HG02884 (cell line): Measurements from ENCODE around the gene MAP2K5.

Experiments
- ATAC-seq: cut with Tn5 transposase; IDR thresholded peaks from one replicate; pipeline ENCODE4 v1.9.1; 2021; ENCODE audit warnings: mild to moderate bottlenecking, moderate library complexity; ENCODE audit not compliant: unreplicated experiment

MAP2K5 gene

DNA sequence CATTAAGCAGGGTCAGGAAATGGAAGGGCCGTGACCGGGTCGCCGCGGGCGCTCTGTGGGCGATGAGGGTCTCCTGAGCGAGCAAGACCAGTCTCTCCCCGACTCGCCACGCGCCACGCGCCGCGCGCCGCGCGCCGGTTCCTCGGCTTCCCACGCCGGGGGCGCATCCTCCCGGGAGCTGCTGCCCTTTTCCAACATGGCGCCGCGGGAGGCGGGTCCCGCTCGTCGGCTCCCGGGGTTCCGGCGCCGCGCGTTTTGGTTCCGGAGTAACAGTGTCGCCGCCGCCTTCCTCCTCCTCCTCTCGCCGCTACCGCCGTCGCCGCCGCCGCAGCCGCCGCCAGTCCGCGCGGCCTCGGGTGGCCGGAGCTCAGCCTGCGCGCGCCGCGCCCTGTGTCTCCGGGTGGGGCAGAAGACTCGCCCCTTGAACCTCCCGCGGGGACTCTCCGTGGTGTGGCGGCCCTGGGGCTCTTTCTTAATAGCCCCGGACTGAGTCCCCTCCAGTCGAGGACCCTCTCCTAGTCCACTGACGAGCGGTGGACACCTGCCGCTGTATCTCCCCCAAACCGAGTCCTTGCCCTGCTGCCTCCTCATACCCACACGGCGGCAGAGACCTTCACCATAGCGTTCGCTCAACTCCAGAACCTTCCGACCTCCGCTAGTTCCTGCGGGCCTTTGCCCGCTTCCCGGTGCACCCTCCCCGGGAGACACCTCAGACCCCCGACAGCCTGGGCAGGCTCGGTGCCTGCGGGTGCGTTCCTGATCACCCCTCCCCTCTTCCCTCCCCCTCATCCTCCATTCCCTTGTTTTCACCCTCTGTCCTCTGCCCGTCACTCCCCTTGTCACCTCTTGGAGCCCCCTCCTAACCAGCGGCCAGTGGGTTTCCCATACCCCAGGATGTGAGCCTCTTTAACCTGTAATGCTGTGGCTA, at the start of gene MAP2K5:
Gene MAP2K5, plus strand, starts transcription at position 284 of the 928 bp plus-strand sequence. Its CDS starts 633 bp downstream, at position 917.
- no peak for ATAC-seq

DNA sequence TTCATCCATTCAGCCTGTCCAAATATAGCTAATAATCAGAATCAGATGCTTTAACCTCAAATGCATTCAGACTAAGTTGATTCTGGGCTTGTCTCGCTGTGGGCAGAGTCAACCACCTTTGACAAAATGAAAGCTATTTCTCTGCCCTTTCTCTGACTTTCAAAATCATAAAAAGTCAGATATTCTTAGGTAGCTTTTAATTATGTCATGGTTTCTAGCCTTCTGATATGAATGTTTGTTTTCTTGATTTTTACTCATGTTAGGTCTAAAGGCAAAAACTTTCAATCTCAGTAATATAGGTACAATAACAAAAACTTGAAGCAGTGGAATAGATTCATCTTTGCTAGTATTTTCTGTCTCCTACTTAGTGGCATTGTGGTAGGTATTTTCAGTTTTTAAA, 46.9 kb upstream of the MAP2K5 start:
- no peak for ATAC-seq

DNA sequence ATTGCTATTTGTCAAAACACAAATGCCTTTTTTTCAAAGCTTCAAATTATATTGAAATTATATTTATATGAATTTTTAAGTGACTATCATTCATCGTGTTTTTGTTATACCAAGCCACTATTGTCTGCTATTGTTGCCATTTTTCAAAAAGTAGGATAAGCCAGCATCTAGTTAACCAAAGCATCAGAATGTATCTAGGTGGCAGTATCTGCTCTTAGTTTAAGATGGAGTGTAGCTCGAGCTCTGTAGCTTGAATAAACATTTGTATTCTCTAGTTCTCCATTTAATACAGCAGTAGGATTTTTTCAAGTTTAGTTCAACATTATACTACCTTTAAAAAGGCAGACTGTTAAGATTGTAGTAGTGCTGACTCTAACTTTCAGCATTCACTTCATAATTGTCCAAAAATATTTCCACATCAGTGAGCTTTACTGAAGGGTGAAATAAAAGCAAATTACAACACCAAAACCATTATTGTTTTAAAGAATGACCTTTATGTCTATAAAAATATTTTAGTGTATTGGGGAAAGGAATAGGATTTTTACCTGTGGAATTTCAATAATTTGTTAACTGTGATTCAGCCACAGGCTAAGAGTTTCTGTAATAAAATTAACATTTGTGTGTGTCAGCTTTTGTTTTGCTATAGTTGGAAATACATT, 41.2 kb upstream of the MAP2K5 start:
- no peak for ATAC-seq

DNA sequence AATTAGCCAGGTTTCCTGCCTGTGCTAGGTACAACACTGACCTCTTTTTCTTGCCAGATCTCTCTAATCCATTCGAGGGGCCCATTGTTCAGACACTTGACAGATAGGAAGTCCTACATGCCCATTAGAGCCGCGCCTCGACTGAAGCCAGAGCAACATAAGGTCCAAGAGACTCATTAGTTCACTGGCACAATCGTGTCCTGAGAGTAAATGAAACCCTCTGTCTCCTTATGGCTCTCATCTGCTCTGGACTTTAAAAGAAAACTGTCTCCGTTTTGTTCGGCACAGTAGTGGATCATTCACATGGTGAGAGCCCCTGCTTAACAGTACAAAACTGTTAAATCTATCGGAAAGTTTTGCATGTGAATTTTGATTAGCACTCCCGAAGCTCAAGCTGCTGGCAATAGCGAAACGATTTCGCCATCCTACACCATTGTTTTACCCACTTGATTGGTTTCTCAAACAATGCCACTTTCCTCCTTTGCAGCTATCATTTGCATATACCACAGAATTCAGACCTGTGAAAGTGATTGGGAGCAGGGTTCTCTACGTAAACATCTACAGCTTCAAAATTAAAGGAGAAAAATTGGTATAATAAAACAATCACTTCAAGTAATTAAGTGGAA, 40.6 kb upstream of the MAP2K5 start:
- ATAC-seq = no peak

DNA sequence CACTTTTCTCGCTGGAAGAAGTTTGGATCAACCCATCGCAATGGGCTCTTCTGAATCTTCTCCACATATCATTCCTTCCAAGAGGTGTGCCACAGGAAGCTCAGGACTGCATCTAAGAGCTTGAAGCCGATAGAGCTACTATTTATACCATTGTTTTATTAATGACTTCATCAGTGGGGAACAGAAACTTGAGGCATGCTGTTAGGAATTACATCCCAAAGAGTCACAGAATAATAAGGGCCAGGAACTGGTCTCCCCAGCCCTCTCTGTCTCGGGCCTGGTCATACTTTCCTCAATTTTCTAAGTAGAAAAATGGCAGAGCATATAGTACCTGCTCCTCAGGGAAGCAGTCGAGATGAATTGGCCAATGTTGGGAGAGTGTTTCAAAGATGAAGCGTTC, 38.4 kb upstream of the MAP2K5 start:
- no peak for ATAC-seq

DNA sequence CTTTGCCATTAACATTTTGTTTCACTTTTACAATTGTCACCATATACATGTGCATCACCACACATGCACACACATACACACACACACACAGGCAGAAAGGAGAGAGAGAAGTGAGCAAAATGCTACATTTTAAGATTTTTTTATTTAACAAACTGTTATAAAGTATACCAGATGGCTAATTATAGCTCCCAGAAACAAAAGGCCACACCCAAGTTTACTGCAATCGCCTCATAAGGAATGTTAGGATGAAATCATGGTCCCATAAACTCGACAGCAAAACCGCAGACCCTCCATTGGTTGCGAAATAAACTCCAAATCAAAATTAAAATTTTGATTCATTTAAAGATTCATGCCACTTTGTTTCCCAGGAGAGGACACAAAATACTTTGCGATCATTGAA, 37.7 kb upstream of the MAP2K5 start:
- no peak for ATAC-seq

DNA sequence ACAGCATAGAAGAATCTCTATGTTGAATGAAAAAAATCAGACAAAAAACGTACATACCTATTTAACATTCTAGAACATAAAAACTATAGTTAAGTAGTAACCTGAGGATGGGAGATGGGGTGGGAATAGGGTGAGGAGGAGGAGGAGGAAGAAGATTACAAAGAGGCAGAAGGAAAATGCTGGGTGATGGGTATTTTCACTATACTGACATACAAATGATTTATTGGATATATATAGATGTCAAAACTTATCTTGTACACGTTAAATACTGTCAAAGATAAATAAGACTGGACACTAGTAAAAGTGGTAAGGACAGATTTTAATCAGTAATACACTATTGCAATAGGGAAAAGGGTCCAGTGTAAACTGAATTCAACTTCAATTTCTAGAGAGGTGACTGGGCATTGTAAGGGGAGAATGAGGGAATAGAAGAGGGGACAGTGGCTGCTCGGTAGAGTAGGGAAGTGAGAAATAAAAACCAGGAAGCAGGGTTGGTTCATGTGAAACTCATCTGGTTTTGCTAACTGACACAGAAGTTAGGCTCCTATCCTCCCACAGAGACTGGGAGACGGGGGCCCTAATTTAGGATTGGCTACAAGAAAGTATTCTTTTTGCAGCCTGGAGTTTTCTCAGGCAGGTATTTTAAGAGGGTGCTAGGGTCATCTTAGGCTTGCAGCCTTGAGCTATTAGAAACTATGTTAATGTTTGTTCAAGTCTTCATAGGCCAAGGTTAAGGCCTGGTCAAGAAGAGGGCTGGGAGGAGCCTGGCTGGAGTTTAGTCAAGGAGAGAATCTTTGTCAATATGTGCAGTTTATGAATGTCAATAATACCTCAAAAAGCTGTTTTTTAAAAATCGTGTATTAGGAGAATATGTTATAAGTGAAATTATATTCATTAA, 36.6 kb upstream of the MAP2K5 start:
- ATAC-seq = no peak

DNA sequence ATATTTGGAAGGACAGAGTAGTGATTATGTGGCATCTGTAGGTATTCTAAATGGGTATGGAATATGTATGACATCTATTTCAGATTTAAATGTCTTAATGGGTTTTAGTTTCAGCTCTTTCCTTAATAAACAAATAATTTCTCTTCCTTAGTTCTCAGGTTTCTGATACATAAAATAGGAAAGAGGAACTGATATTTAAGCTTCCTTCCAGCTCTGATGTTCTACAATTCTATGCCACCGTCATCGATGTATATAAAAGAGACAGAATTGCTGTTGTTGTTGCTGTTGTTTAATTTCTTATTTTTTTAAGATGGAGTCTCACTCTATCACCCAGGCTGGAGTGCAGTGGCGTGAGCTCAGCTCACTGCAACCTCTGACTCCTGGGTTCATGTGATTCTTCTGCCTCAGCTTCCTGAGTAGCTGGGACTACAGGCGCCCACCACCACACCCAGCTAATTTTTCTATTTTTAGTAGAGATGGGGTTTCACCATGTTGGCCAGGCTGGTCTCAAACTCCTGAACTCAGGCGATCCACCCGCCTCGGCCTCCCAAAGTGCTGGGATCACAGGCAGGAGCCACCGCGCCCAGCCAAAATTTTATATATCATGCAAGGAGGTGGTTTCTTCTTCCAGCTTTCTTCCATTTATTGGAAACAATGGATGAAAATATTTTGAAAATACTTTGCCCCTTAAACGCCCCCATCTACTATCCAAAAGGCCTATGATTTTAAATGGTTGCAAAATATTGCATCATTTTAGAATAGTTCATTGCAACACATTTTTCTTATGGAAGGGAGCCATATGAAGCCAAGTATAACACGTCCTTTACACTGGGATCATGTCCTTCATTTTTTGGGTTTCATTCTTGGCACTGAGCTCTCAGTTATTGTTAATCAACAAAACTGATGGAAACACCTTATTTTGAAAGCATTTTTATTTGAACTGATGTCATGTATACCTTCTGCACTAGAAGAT, 35.4 kb upstream of the MAP2K5 start:
- no peak for ATAC-seq

DNA sequence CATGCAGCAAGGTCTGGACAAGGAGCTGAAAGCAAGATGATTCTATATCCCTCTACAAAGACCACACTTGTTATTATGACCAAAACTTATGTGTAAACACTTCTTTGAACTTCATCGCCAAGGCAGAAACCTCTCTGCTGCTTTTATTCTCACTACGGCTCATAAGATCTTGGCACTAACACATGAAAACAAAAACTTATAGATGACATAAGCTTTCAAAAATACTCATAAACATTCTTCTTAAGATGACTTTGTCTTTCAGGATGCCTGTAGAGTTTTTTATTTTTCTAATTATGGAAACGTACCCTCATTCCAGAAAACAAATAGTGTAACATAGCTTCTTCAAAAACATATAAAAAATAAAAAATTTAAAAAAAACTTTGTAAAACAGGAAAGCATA, 34.1 kb upstream of the MAP2K5 start:
- ATAC-seq = no peak

DNA sequence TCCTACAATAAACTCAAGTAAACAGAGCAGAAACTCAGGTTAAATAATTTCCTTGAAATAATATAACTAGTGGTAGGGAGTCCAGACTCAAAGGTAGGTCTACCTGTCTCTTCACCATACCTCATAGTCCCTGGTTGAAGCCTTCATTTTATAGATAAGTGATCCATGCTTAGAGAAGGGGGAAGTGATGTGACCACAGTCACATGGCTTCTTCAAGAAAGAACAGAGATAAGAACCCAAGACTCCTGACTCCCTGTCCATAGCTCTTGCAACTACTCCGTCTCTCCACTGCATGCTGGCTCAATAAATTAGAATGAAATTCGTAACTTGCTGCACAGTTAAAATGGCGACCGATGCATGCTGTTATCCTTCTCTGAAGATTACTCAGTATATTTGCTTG, 32.6 kb upstream of the MAP2K5 start:
- ATAC-seq = no peak

DNA sequence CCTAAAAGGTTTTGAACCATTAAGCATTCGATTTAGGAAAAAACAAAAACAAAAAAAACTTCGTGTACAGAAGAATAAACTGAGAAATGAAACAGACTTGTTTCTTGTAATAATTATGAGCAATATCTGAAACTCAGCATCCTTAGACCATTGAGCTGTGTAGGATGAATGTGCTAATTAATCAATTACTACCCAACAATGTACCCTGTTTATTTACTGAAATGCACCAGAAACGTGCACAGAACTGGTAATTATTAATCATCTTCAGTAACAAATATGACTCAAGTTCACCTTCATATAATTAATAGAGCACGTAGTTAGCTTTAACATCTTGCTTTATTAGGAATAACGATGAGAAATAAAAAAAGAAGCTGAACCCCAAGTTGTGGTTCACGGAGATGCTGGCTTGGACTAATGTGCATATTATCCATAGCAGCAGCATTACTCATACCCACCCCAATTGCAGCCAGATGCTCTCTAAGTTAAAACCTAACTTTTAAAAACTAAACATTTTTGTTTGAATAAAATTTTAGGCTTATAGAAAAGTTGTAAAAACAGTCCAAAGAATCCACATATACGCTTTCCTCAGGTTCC, 31.8 kb upstream of the MAP2K5 start:
- ATAC-seq = no peak

DNA sequence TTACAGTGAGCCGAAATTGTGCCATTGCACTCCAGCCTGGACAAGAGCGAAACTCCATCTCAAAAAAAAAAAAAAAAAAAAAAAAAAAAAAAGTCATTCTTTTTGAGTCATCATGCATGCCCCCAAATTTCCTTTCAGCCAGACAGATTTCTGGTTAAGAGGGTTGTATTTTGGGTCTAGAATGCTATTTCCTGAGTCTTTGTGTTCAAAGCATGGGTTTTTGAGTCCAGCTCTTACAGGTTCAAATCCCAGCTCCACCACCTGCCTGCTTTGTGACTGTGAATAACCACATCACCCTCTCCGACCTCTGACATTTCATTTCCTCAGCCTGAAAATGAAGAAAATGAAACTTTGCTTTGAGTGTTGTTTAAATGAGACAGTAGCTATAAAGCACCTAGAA, 30.9 kb upstream of the MAP2K5 start:
- no peak for ATAC-seq

DNA sequence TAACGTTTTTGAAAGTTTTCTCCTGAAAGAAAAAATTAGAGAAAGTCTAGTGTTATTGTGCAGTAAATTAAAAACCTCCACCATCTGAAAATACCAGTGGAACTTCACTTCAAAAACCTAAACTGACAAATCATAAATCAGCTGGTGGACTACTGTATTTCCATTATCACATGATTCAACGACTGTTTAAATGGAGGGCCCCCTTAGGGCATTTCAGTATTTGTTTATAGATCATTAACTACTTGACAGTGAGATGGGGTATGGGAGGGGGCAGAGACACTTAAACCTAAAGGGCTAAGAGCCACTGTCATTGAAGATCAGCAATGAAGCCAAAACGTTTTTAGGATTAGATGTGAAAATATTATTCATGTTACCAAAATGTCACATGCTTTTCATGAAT, 30.4 kb upstream of the MAP2K5 start:
- ATAC-seq = no peak

DNA sequence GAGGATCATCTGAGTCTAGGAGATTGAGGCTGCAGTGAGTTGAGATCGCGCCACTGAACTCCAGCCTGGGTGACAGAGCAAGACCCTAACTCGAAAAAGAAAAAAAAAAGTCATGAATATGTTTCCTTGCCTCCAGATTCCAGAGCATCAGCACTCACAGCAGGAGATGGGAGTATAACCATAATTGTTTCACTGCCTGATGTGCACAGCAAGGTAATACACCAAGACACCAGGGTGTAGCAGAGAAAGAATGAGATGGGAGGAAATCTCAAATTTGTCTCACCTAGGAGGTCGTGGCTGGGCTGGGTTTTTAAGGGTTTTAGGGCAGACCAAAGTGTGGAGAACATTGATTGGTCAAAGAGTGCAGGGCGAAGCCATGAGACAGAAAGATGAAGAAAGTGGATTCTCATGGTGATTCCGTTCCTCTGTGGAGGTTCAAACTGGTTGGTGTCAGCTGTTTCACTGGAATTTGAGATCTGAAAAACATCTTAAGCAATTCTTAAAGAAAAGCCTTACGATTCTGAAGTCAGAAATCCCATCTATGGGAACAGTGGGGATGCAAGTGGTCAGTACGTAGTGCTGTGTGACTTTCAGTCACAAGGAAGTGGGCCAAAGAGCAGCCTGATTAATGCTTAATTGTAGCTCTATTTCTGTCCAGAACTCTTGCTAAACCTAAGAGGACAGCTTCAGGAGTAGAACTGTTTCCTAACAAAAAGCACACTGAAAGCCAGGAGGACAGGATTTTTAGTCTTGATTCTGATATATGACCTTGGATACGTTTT, 29.4 kb upstream of the MAP2K5 start:
- ATAC-seq = no peak

DNA sequence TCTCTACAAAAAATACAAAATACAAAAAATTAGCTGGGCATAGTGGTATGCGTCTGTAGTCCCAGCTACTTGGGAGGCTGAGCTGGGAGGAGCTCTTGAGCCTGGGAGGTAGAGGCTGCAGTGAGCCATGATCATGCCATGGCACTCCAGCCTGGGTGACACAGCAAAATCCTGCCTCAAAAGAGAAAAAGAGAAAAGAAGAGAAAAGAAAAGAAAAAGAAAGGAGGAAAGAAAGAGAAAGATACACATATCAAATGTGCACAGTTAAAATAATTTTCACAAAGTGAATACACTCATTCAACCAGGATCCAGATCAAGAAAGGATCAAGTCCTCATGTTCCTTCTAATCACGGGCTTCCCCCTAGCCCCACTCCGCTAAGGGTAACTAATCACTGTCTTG, 27.4 kb upstream of the MAP2K5 start:
- ATAC-seq = no peak

DNA sequence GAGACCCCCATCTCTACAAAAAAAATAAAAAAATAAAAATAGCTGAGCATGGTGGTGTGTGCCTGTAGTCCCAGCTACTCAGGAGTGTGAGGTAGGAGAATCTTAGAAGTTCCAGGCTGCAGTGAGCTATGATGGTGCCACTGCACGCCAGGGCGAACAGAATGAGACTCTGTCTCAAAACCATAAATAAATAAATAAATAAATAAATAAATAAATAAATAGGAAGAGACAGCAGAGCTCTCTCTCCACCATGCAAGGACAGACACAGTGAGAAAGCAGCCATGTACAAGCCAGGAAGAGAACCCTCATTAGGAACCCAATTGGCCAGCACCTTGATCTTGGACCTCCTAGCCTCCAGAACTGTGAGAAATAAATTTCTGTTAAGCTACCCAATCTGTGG, 26.9 kb upstream of the MAP2K5 start:
- no peak for ATAC-seq

DNA sequence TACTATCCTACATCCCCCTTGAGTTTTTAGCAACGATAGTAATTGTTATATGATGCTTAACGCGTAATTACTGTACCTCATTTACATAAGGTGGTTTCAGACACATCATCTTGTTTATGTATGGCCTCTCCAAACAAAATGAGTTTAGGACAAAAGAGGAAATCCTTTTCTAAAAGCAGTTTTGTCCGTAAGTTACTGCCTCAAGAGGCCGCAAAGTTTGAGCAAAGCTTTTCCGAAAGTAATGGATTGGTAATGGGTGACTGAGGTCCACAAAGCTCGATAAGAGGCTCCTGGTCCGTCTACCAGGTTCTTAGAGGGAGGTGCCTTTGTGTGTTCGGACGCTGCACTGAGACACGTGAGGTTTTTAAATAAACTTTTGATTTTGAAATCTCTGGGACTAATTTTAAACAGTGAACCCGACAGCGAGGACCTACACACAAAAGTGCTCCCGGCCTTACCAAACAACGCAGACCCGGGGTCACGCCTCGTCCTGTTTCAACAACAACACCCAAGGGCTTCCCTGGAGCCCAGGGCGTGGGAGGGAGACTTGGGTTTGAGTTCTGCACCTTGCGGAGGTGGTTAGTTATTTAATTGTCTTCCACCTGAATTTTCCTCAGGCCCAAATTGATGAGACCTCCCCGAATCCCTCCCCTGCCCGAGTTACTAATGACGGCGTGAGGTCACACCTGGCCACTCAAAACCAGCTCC, 22.0 kb upstream of the MAP2K5 start:
- no peak for ATAC-seq
